ENCODE data around the gene UMOD. TPM values are rescaled to one million over a fixed set of nuclear protein-coding genes. Genes with fewer than 3 reads are reported as not detected.

UMOD gene
- total and polyA plus RNA-seq, 11 donors = not detected

DNA sequence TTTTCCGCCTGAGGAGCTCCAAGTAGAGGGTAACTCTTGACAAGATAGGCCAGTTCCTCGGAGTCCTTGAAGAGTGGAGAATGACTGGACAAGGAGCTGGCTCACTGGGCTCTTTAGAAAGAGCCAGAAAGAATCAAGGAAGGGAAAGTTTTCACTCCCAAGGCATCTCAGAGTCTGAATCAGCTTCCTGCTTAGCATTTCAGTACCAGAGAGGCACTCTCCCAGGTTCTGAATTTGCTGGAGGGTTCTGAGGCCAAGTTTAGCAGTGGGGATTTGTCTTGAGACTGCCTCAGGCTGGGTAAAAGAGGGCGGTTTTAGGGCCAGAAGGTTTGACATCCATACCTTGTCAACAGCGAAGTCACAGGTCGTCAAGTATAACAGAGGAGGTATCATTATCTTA is 50.7 kb downstream of the UMOD start:
- H3K4me1 ChIP-seq = no peaks in the 10 kb centered on the region
- H3K9me3 ChIP-seq = no peaks in the 10 kb centered on the region
- H3K27me3 ChIP-seq = peaks cover 0 to 51% (median 0%) of the 10 kb centered on the region in 9 donors
- H3K4me3 ChIP-seq = no peak overlapping the region
- 59 to 65% (median 61%) methylated on average over 5 of the region's 5 CpGs for WGBS, 4 donors
- H3K27ac ChIP-seq = no peak overlapping the region
- TF ChIP-seq, protein P1, sequence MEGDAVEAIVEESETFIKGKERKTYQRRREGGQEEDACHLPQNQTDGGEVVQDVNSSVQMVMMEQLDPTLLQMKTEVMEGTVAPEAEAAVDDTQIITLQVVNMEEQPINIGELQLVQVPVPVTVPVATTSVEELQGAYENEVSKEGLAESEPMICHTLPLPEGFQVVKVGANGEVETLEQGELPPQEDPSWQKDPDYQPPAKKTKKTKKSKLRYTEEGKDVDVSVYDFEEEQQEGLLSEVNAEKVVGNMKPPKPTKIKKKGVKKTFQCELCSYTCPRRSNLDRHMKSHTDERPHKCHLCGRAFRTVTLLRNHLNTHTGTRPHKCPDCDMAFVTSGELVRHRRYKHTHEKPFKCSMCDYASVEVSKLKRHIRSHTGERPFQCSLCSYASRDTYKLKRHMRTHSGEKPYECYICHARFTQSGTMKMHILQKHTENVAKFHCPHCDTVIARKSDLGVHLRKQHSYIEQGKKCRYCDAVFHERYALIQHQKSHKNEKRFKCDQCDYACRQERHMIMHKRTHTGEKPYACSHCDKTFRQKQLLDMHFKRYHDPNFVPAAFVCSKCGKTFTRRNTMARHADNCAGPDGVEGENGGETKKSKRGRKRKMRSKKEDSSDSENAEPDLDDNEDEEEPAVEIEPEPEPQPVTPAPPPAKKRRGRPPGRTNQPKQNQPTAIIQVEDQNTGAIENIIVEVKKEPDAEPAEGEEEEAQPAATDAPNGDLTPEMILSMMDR (IDR thresholded peaks at IDR 0.05) = no peak
- no peak for TF ChIP-seq POLR2A (IDR thresholded peaks at IDR 0.05)
- intact Hi-C loops (cut with DNase I) = loop anchor here in 7 of 10 donors (2.0 to 5.0 kb wide), 2 partner anchors 395 kb away; no protein-coding TSS in a partner anchor
- no peaks in the 10 kb centered on the region for H3K36me3 ChIP-seq
- ATAC-seq (no peak), DNase-seq (no peak)

DNA sequence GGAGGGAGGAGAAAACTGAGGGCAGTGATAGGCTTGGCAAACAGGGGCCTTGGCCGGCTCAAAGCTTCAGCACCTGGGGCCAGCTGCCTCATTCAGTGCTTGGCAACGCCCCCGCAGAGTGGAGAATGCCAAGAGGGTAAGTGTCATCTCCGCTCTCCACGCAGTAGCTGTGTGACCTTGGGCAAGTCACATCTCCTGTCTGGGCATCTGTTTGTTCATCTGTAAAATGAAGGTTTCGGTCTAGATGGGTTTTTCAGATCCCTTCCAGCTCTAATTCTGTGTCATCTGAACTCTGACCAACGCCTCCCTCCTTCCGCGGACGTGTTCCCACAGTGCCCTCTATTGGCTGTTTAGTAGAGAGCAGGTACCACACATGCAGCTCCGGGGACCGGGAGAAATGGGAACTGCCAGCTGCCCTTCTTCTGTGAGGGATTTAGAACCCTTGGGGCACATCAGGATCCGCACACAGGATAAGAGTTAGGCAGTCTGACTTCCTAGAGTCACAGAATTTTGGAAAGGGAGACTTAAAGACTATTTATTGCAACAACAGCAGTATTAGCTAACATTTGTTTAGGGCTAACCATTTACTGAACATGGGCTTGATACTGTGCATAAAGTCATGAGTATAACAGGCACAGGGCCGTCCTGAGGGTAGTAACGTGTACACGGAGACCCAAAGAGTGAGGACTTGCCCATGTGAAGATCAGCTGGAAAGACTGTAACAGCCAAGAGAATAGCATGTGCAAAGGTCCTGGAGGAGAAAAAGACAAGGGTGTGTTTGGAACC is 52.0 kb downstream of the UMOD start:
- Histone ChIP-seq H3K4me3 (no peak overlapping the region), H3K9me3 (no peaks in the 10 kb centered on the region), H3K36me3 (no peaks in the 10 kb centered on the region), H3K27ac (no peak overlapping the region), H3K4me1 (no peaks in the 10 kb centered on the region), H3K27me3 (peaks cover 0 to 47% (median 0%) of the 10 kb centered on the region in 9 donors)
- no peak for TF ChIP-seq POLR2A (IDR thresholded peaks at IDR 0.05)
- TF ChIP-seq, protein P1 (IDR thresholded peaks at IDR 0.05) = peak; percentile 23 to 69 (median 56)
- intact Hi-C loops (cut with DNase I) = loop anchor here in 8 of 10 donors (1.0 to 5.0 kb wide), 3 partner anchors 393 to 394 kb away; no protein-coding TSS in a partner anchor
- peak in 1 of 5 donors; percentile 16 for DNase-seq
- 17 to 28% (median 23%) methylated on average over 16 of the region's 16 CpGs for whole genome bisulfite sequencing, 4 donors
- ATAC-seq = peak in 2 of 4 donors; percentile 54 to 79

DNA sequence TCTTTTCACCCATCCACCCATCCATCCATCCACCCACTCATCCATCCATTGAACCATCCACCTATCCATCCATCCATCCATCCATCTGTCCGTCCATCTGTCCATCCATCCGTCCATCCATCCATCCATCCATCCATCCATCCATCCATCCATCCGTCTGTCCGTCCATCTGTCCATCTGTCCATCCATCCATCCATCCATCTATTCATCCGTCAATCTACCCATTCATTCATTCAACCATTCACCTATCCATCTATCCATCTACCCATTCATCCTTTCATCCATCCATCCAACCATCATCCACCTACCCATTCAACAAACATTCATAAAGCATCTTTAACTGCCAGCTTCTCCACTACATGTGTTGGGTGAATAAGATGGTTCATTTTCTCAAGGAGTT is 54.1 kb downstream of the UMOD start:
- Histone ChIP-seq H3K27me3 (peaks cover 0 to 41% (median 0%) of the 10 kb centered on the region in 9 donors), H3K4me1 (no peaks in the 10 kb centered on the region), H3K36me3 (no peaks in the 10 kb centered on the region), H3K27ac (no peak overlapping the region), H3K4me3 (no peak overlapping the region), H3K9me3 (no peaks in the 10 kb centered on the region)
- DNase-seq (no peak), ATAC-seq (no peak)
- 62 to 79% (median 67%) methylated on average over 5 of the region's 5 CpGs for WGBS, 4 donors
- intact Hi-C loops (cut with DNase I) = loop anchor here in 1 of 10 donors (5.0 kb wide), 1 partner anchor 391 kb away; no protein-coding TSS in a partner anchor
- TF ChIP-seq POLR2A (IDR thresholded peaks at IDR 0.05) = no peak
- TF ChIP-seq, protein P1 (IDR thresholded peaks at IDR 0.05) = no peak
